A549 (cell line): ENCODE results near the gene PPP1R1A.

Experiments
- BHLHE40 ChIP-seq: IDR thresholded peaks from 2 replicates; pipeline ENCODE4 v1.6.1; 2012; ENCODE audit warnings: low read depth, low read length, inconsistent platforms
- ELK1 ChIP-seq: fragments of 150-350 bp; IDR thresholded peaks from 2 replicates; pipeline ENCODE4 v1.6.1; 2014; ENCODE audit warnings: low read depth, mild to moderate bottlenecking, low read length
- SMC3 ChIP-seq: fragments of >200 bp; sonication (Bioruptor Twin); formaldehyde crosslinking; IDR thresholded peaks from 3 replicates; pipeline ENCODE4 v1.6.1; 2018; ENCODE audit warnings: inconsistent platforms
- ZSCAN20 ChIP-seq: fragments of 250-450 bp; sonication (Bioruptor Pico); IDR thresholded peaks from 2 replicates; pipeline ENCODE4 v1.8.0; 2022; ENCODE audit warnings: mild to moderate bottlenecking, moderate library complexity
- TF ChIP-seq, protein P1 (sequence below): fragments of 200-600 bp; sonication (generic); IDR thresholded peaks from 2 replicates; pipeline ENCODE4 v1.6.1; 2016; ENCODE audit warnings: antibody characterized with exemption, mild to moderate bottlenecking, moderate library complexity
- TF ChIP-seq, protein P2 (sequence below): IDR thresholded peaks from 2 replicates; pipeline ENCODE4 v1.6.1; 2012
- TF ChIP-seq, protein P3 (sequence below): IDR thresholded peaks from 2 replicates; pipeline ENCODE4 v1.6.1; 2012

DNA sequence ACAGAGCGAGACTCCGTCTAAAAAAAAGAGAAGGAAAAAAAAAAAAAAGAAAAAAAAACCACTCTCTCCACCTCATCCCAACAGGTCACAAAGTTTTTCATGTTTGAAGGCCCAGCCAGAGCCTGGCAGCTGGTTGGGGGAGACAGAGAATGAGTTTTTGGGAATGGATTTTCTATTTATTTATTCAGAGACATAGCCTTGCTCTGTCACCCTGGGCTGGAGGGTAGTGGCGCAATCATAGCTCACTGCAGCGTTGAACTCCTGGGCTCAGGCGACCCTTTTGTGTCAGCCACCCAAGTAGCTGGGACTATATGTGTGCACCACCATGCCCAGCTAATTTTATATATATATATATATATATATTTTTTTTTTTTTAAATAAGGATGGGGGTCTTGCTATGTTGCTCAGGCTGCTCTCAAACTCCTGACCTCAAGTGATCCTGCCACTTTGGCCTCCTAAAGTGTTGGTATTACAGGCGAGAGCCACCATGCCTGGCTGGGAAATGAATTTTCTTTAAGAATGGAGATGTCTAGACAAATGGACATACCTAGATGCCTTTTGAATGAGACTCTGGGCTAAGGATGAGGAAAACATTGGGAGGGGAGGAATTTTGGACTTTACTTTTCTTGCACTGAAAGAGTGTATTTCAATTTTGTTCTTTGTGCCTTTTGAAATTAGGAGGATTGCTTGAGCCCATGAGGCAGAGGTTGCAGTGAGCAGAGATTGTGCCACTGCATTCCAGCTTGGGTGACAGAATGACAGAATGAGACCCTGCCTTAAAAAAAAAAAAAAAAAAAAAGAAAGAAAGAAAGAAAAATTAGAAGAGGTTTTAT is 16.9 kb upstream of the PPP1R1A start:
- no peak for TF ChIP-seq ELK1
- TF ChIP-seq BHLHE40, result no peak
- TF ChIP-seq, protein P1, sequence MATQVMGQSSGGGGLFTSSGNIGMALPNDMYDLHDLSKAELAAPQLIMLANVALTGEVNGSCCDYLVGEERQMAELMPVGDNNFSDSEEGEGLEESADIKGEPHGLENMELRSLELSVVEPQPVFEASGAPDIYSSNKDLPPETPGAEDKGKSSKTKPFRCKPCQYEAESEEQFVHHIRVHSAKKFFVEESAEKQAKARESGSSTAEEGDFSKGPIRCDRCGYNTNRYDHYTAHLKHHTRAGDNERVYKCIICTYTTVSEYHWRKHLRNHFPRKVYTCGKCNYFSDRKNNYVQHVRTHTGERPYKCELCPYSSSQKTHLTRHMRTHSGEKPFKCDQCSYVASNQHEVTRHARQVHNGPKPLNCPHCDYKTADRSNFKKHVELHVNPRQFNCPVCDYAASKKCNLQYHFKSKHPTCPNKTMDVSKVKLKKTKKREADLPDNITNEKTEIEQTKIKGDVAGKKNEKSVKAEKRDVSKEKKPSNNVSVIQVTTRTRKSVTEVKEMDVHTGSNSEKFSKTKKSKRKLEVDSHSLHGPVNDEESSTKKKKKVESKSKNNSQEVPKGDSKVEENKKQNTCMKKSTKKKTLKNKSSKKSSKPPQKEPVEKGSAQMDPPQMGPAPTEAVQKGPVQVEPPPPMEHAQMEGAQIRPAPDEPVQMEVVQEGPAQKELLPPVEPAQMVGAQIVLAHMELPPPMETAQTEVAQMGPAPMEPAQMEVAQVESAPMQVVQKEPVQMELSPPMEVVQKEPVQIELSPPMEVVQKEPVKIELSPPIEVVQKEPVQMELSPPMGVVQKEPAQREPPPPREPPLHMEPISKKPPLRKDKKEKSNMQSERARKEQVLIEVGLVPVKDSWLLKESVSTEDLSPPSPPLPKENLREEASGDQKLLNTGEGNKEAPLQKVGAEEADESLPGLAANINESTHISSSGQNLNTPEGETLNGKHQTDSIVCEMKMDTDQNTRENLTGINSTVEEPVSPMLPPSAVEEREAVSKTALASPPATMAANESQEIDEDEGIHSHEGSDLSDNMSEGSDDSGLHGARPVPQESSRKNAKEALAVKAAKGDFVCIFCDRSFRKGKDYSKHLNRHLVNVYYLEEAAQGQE, result no peak
- no peak for TF ChIP-seq ZSCAN20 (CRISPR knock-in tag)
- TF ChIP-seq, protein P2, sequence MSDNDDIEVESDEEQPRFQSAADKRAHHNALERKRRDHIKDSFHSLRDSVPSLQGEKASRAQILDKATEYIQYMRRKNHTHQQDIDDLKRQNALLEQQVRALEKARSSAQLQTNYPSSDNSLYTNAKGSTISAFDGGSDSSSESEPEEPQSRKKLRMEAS, result no peak
- TF ChIP-seq SMC3, result no peak
- TF ChIP-seq, protein P3, sequence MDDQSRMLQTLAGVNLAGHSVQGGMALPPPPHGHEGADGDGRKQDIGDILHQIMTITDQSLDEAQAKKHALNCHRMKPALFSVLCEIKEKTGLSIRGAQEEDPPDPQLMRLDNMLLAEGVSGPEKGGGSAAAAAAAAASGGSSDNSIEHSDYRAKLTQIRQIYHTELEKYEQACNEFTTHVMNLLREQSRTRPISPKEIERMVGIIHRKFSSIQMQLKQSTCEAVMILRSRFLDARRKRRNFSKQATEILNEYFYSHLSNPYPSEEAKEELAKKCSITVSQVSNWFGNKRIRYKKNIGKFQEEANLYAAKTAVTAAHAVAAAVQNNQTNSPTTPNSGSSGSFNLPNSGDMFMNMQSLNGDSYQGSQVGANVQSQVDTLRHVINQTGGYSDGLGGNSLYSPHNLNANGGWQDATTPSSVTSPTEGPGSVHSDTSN, result no peak
